LNCaP clone FGC (cell line): ENCODE results near the gene NSD1.

Experiments
- DNase-seq: peaks from one replicate; pipeline ENCODE4 v3.0.0-alpha.2; 2011; ENCODE audit warnings: low read depth
- H3K4me3 ChIP-seq: 2 replicates; pipeline ENCODE4 v1.5.1; 2011; ENCODE audit warnings: mild to moderate bottlenecking, low read depth, low read length, control low read depth
- CTCF ChIP-seq: IDR thresholded peaks from 2 replicates; pipeline ENCODE4 v1.5.1; 2012; ENCODE audit warnings: mild to moderate bottlenecking; ENCODE audit not compliant: control insufficient read depth, insufficient read depth; ENCODE audit errors: extremely low read depth

The NSD1 gene

GRCh38 chr5:177093803-177094202 lies 39.8 kb upstream of the NSD1 start:
- DNase-seq, result no peak
- H3K4me3 ChIP-seq, result no peak overlapping the region
- TF ChIP-seq CTCF, result no peak

- TF ChIP-seq CTCF, result no peak
- no peak for DNase-seq
- no peak overlapping the region for H3K4me3 ChIP-seq
These were observed 39.1 kb upstream of the NSD1 start for GRCh38 chr5:177094224-177095087.

- DNase-seq, result no peak
- no peak for TF ChIP-seq CTCF
- H3K4me3 ChIP-seq, result no peak overlapping the region
These were observed 38.4 kb upstream of the NSD1 start for GRCh38 chr5:177095088-177095669.

GRCh38 chr5:177096162-177097015 lies 37.2 kb upstream of the NSD1 start:
- H3K4me3 ChIP-seq, result no peak overlapping the region
- no peak for TF ChIP-seq CTCF
- no peak for DNase-seq

- TF ChIP-seq CTCF, result no peak
- H3K4me3 ChIP-seq, result no peak overlapping the region
- no peak for DNase-seq
These were observed 36.3 kb upstream of the NSD1 start for GRCh38 chr5:177097016-177097985.

- DNase-seq, result no peak
- no peak for TF ChIP-seq CTCF
- H3K4me3 ChIP-seq, result no peak overlapping the region
These were observed 35.5 kb upstream of the NSD1 start for GRCh38 chr5:177098120-177098469.
